ENCODE results near the gene CAND2. TPM values are rescaled to one million over a fixed set of nuclear protein-coding genes. Genes with fewer than 3 reads are reported as not detected.

Gene CAND2
- total and polyA plus RNA-seq, 2 experiments from 2014 or later, result 5.6 to 20.5 TPM

DNA sequence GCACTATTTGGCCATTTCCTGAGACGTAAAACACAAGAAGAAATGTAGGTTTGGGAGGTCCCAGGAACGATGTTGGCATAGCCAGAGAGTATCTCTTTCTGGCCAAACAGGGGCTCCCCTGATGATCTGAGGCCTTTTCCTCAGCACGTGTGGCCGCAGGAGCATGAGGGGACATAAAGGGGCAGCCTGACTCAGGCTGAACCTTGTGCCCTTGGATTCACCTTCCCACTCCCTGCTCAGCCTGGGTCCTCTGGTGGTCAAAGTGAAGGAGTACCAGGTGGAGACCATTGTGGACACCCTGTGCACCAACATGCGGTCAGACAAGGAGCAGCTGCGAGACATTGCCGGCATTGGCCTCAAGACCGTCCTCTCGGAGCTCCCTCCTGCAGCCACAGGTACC, 10.6 kb downstream of the CAND2 start:
- Mint-ChIP-seq H3K9me3 (no peaks in the 10 kb centered on the region), H3K36me3 (ENCODE audit: low read depth) (peaks cover 24% of the 10 kb centered on the region)
- TF ChIP-seq JUNB (IDR thresholded peaks at IDR 0.05; ENCODE audit: unreplicated experiment), result no peak
- no peak for TF ChIP-seq NANOG (IDR thresholded peaks at IDR 0.05; ENCODE audit: borderline replicate concordance)
- TF ChIP-seq POLR2AphosphoS5 (IDR thresholded peaks at IDR 0.05; ENCODE audit: low read depth), result no peak
- TF ChIP-seq, protein P1, sequence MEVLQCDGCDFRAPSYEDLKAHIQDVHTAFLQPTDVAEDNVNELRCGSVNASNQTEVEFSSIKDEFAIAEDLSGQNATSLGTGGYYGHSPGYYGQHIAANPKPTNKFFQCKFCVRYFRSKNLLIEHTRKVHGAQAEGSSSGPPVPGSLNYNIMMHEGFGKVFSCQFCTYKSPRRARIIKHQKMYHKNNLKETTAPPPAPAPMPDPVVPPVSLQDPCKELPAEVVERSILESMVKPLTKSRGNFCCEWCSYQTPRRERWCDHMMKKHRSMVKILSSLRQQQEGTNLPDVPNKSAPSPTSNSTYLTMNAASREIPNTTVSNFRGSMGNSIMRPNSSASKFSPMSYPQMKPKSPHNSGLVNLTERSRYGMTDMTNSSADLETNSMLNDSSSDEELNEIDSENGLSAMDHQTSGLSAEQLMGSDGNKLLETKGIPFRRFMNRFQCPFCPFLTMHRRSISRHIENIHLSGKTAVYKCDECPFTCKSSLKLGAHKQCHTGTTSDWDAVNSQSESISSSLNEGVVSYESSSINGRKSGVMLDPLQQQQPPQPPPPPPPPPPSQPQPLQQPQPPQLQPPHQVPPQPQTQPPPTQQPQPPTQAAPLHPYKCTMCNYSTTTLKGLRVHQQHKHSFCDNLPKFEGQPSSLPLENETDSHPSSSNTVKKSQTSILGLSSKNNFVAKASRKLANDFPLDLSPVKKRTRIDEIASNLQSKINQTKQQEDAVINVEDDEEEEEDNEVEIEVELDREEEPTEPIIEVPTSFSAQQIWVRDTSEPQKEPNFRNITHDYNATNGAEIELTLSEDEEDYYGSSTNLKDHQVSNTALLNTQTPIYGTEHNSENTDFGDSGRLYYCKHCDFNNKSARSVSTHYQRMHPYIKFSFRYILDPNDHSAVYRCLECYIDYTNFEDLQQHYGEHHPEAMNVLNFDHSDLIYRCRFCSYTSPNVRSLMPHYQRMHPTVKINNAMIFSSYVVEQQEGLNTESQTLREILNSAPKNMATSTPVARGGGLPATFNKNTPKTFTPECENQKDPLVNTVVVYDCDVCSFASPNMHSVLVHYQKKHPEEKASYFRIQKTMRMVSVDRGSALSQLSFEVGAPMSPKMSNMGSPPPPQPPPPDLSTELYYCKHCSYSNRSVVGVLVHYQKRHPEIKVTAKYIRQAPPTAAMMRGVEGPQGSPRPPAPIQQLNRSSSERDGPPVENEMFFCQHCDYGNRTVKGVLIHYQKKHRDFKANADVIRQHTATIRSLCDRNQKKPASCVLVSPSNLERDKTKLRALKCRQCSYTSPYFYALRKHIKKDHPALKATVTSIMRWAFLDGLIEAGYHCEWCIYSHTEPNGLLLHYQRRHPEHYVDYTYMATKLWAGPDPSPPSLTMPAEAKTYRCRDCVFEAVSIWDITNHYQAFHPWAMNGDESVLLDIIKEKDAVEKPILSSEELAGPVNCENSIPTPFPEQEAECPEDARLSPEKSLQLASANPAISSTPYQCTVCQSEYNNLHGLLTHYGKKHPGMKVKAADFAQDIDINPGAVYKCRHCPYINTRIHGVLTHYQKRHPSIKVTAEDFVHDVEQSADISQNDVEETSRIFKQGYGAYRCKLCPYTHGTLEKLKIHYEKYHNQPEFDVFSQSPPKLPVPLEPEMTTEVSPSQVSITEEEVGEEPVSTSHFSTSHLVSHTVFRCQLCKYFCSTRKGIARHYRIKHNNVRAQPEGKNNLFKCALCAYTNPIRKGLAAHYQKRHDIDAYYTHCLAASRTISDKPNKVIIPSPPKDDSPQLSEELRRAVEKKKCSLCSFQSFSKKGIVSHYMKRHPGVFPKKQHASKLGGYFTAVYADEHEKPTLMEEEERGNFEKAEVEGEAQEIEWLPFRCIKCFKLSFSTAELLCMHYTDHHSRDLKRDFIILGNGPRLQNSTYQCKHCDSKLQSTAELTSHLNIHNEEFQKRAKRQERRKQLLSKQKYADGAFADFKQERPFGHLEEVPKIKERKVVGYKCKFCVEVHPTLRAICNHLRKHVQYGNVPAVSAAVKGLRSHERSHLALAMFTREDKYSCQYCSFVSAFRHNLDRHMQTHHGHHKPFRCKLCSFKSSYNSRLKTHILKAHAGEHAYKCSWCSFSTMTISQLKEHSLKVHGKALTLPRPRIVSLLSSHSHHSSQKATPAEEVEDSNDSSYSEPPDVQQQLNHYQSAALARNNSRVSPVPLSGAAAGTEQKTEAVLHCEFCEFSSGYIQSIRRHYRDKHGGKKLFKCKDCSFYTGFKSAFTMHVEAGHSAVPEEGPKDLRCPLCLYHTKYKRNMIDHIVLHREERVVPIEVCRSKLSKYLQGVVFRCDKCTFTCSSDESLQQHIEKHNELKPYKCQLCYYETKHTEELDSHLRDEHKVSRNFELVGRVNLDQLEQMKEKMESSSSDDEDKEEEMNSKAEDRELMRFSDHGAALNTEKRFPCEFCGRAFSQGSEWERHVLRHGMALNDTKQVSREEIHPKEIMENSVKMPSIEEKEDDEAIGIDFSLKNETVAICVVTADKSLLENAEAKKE (CRISPR knock-in tag; IDR thresholded peaks at IDR 0.05), result no peak
- TF ChIP-seq, protein P2, sequence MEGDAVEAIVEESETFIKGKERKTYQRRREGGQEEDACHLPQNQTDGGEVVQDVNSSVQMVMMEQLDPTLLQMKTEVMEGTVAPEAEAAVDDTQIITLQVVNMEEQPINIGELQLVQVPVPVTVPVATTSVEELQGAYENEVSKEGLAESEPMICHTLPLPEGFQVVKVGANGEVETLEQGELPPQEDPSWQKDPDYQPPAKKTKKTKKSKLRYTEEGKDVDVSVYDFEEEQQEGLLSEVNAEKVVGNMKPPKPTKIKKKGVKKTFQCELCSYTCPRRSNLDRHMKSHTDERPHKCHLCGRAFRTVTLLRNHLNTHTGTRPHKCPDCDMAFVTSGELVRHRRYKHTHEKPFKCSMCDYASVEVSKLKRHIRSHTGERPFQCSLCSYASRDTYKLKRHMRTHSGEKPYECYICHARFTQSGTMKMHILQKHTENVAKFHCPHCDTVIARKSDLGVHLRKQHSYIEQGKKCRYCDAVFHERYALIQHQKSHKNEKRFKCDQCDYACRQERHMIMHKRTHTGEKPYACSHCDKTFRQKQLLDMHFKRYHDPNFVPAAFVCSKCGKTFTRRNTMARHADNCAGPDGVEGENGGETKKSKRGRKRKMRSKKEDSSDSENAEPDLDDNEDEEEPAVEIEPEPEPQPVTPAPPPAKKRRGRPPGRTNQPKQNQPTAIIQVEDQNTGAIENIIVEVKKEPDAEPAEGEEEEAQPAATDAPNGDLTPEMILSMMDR (conservative IDR thresholded peaks at IDR 0.05; ENCODE audit: low read depth in 2 of 2), result peak in 1 of 2 experiments; percentile 30; a peak in 2 of 4 replicates
- TF ChIP-seq, protein P3, sequence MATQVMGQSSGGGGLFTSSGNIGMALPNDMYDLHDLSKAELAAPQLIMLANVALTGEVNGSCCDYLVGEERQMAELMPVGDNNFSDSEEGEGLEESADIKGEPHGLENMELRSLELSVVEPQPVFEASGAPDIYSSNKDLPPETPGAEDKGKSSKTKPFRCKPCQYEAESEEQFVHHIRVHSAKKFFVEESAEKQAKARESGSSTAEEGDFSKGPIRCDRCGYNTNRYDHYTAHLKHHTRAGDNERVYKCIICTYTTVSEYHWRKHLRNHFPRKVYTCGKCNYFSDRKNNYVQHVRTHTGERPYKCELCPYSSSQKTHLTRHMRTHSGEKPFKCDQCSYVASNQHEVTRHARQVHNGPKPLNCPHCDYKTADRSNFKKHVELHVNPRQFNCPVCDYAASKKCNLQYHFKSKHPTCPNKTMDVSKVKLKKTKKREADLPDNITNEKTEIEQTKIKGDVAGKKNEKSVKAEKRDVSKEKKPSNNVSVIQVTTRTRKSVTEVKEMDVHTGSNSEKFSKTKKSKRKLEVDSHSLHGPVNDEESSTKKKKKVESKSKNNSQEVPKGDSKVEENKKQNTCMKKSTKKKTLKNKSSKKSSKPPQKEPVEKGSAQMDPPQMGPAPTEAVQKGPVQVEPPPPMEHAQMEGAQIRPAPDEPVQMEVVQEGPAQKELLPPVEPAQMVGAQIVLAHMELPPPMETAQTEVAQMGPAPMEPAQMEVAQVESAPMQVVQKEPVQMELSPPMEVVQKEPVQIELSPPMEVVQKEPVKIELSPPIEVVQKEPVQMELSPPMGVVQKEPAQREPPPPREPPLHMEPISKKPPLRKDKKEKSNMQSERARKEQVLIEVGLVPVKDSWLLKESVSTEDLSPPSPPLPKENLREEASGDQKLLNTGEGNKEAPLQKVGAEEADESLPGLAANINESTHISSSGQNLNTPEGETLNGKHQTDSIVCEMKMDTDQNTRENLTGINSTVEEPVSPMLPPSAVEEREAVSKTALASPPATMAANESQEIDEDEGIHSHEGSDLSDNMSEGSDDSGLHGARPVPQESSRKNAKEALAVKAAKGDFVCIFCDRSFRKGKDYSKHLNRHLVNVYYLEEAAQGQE (IDR thresholded peaks at IDR 0.05; ENCODE audit: unreplicated experiment), result no peak

More for the DNA sequence above, 10.6 kb downstream of the CAND2 start:
- Histone ChIP-seq H3F3A (replicated peaks; ENCODE audit: low read depth) (no peaks in the 10 kb centered on the region), H3K27me3 (ENCODE audit: insufficient read depth) (no peaks in the 10 kb centered on the region), H3K4me2 (no peak overlapping the region), H3K27ac (ENCODE audit: low read depth) (no peak overlapping the region), H3K9me2 (ENCODE audit: insufficient read depth) (no peaks in the 10 kb centered on the region), H3K36me3 (ENCODE audit: insufficient read depth) (0 out of 2 replicates have a peak, but pooled peaks cover 4% of the 10 kb centered on the region), H2AFZ (no peak overlapping the region), H3K4me1 (ENCODE audit: insufficient read depth) (peaks cover 8% of the 10 kb centered on the region), H3K79me2 (replicated peaks; ENCODE audit: insufficient read depth) (no peaks in the 10 kb centered on the region), H3K4me3 (no peak overlapping the region), H4K20me1 (replicated peaks; ENCODE audit: insufficient read depth) (no peaks in the 10 kb centered on the region)
- no peak for ATAC-seq
- peaks cover 4% of the 10 kb centered on the region for H3K27me3 Mint-ChIP-seq (ENCODE audit: insufficient read depth, low read depth, poor library complexity)
- no peak for DNase-seq (ENCODE audit: low spot score)
- no peak overlapping the region for H3K27ac Mint-ChIP-seq
- no peak overlapping the region for H3K4me3 Mint-ChIP-seq
- peaks cover 15% of the 10 kb centered on the region for H3K4me1 Mint-ChIP-seq
